Left ventricle myocardium inferior (tissue), 1 donor: ENCODE measurements around the gene LFNG. TPM values are rescaled to one million over a fixed set of nuclear protein-coding genes. Genes with fewer than 3 reads are reported as not detected.

ENCODE experiments used
- DNase-seq: peaks from one replicate; pipeline ENCODE4 v3.0.0-alpha.2; 2020
- H3K27ac ChIP-seq: fragments of 200-600 bp; replicated peaks from 2 replicates; pipeline ENCODE4 v1.8.0; 2021
- H3K27me3 ChIP-seq: fragments of 200-600 bp; 2 replicates; pipeline ENCODE4 v1.8.0; 2021; ENCODE audit warnings: low read depth
- H3K36me3 ChIP-seq: fragments of 200-600 bp; 2 replicates; pipeline ENCODE4 v1.8.0; 2021
- H3K4me1 ChIP-seq: fragments of 200-600 bp; 2 replicates; pipeline ENCODE4 v1.8.0; 2021
- H3K4me3 ChIP-seq: fragments of 200-600 bp; 2 replicates; pipeline ENCODE4 v1.8.0; 2021; ENCODE audit warnings: mild to moderate bottlenecking, moderate library complexity
- H3K9me3 ChIP-seq: fragments of 200-600 bp; replicated peaks from 2 replicates; pipeline ENCODE4 v1.8.0; 2021
- intact Hi-C: fragments of 100-400 bp; cut with micrococcal nuclease; formaldehyde crosslinking; loops from one replicate; pipeline ENCODE4 v1.11.0; 2022
- total RNA-seq: library from RNA; stranded (reverse); fragmentation: NEBNext Ultra II Directional; extraction: Animal tissue kit (Norgen Biotek cat#: 25700); gene quantifications from one replicate; pipeline ENCODE4 v1.2.1, GENCODE V29; 2021
- TF ChIP-seq, protein P1 (sequence below): fragments of 200-600 bp; IDR thresholded peaks from 2 replicates; pipeline ENCODE4 v1.8.0; 2021; ENCODE audit warnings: antibody characterized with exemption, mild to moderate bottlenecking, borderline replicate concordance
- donor health status: DM: no; HTN: yes; CAD: no; lungs with severe emphysema.

LFNG gene
- total RNA-seq, 1 donor from 2014 or later, result 5.2 TPM

DNA sequence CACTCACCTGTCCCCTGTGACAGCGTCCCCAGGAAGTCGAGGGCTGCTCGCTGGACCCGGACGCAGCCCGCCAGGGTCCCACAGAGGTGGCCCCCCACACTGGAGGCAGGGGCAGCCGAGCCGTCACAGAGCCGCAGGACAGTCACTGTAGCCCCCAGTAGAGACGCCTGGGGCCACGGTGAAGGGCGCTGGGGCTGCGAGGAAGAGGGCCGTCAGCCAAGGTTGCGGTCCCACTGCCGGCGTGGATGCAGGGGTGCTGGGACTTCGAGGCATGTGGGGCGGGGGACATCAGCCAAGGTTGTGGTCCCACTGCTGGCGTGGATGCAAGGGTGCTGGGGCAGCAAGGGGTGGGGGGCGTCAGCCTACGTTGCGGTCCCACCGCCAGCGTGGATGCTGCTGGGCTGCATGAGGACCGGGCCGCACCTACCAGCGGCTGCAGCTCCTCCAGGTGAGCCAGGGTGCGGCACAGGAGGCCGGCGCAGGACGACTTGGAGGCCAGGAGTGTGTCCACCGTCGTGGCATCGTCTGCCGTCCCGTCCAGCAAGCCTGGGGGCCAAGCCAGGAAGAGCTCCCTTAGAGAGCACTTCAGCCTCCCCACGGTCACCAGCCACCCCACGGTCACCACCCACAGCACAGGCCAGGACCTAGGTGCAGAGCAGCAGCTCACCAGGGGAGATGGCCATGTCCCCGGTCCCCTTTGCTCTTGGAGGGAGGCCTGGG is 21.9 kb downstream of the LFNG start:
- H3K9me3 ChIP-seq, result no peaks in the 10 kb centered on the region
- H3K36me3 ChIP-seq, result peaks cover 86% of the 10 kb centered on the region
- no peak for DNase-seq
- no peaks in the 10 kb centered on the region for H3K27me3 ChIP-seq
- intact Hi-C loops, result no loop called here
- H3K27ac ChIP-seq, result no peak overlapping the region
- H3K4me3 ChIP-seq, result no peak overlapping the region
- H3K4me1 ChIP-seq, result no peaks in the 10 kb centered on the region
- TF ChIP-seq, protein P1, sequence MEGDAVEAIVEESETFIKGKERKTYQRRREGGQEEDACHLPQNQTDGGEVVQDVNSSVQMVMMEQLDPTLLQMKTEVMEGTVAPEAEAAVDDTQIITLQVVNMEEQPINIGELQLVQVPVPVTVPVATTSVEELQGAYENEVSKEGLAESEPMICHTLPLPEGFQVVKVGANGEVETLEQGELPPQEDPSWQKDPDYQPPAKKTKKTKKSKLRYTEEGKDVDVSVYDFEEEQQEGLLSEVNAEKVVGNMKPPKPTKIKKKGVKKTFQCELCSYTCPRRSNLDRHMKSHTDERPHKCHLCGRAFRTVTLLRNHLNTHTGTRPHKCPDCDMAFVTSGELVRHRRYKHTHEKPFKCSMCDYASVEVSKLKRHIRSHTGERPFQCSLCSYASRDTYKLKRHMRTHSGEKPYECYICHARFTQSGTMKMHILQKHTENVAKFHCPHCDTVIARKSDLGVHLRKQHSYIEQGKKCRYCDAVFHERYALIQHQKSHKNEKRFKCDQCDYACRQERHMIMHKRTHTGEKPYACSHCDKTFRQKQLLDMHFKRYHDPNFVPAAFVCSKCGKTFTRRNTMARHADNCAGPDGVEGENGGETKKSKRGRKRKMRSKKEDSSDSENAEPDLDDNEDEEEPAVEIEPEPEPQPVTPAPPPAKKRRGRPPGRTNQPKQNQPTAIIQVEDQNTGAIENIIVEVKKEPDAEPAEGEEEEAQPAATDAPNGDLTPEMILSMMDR, result no peak

- no peak for DNase-seq
- TF ChIP-seq, protein P1, result no peak
- no peak overlapping the region for H3K4me3 ChIP-seq
- H3K27ac ChIP-seq, result no peak overlapping the region
- H3K36me3 ChIP-seq, result peaks cover 94% of the 10 kb centered on the region
- no peaks in the 10 kb centered on the region for H3K9me3 ChIP-seq
- intact Hi-C loops, result no loop called here
- no peaks in the 10 kb centered on the region for H3K4me1 ChIP-seq
- no peaks in the 10 kb centered on the region for H3K27me3 ChIP-seq
Measured at GRCh38 chr7:2542011-2542915, 22.7 kb downstream of the LFNG start.

GRCh38 chr7:2542916-2543871 is 23.6 kb downstream of the LFNG start:
- DNase-seq, result no peak
- Histone ChIP-seq H3K9me3 (no peaks in the 10 kb centered on the region), H3K36me3 (peaks cover 97% of the 10 kb centered on the region), H3K27me3 (no peaks in the 10 kb centered on the region), H3K27ac (no peak overlapping the region), H3K4me3 (no peak overlapping the region), H3K4me1 (no peaks in the 10 kb centered on the region)
- TF ChIP-seq, protein P1, result no peak
- intact Hi-C loops, result no loop called here

DNA sequence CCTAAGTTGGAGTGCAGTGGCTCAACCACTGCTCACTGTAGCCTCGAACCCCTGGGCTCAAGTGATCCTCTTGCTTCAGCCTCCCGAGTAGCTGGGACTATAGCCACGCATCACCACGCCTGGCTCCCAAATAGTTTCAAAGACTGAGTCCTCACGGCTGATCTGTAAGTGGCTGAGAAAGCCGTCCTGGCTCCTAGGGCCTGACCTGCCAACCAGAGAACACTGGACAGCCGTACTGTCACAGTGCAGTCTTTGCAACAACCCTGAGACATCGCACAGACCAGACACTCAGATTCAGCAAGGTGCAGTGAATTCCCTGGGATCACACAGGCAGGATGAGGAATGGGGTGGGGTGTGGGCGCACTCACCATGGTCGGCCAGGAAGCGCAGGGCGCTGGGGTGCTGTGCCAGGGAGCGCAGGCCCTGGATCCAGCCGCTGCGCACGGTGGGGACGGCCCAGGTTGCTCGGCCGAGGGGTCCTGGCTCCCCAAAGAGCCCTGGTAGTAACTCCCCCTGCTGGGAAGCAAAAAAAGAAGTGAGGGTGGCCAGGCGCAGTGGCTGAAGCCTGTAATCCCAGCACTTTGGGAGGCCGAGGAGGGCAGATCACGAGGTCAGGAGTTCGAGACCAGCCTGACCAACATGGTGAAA is 25.1 kb downstream of the LFNG start:
- intact Hi-C loops, result no loop called here
- TF ChIP-seq, protein P1, result no peak
- no peaks in the 10 kb centered on the region for H3K4me1 ChIP-seq
- H3K9me3 ChIP-seq, result no peaks in the 10 kb centered on the region
- no peaks in the 10 kb centered on the region for H3K27me3 ChIP-seq
- H3K4me3 ChIP-seq, result no peak overlapping the region
- DNase-seq, result no peak
- H3K27ac ChIP-seq, result no peak overlapping the region
- H3K36me3 ChIP-seq, result peaks cover 92% of the 10 kb centered on the region
